GM18858 (cell line): Measurements from ENCODE around the gene KRTAP5-10.
"Not testable (repeated sequence)": the region's sequence is repeated elsewhere in the genome, so short reads cannot be mapped to it uniquely, and the experiment has no call there.

Source experiments
- ATAC-seq: cut with Tn5 transposase; IDR thresholded peaks from one replicate; pipeline ENCODE4 v1.9.1; 2021; ENCODE audit not compliant: unreplicated experiment

KRTAP5-10 gene, protein sequence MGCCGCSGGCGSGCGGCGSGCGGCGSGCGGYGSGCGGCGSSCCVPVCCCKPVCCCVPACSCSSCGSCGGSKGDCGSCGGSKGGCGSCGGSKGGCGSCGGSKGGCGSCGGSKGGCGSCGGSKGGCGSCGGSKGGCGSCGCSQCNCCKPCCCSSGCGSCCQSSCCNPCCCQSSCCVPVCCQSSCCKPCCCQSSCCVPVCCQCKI

GRCh38 chr11:71565263-71565662 is at the start of gene KRTAP5-10:
Gene KRTAP5-10 (plus strand): TSS chr11:71565563. CDS start chr11:71565588, 25 bp downstream.
- ATAC-seq: no peak

DNA sequence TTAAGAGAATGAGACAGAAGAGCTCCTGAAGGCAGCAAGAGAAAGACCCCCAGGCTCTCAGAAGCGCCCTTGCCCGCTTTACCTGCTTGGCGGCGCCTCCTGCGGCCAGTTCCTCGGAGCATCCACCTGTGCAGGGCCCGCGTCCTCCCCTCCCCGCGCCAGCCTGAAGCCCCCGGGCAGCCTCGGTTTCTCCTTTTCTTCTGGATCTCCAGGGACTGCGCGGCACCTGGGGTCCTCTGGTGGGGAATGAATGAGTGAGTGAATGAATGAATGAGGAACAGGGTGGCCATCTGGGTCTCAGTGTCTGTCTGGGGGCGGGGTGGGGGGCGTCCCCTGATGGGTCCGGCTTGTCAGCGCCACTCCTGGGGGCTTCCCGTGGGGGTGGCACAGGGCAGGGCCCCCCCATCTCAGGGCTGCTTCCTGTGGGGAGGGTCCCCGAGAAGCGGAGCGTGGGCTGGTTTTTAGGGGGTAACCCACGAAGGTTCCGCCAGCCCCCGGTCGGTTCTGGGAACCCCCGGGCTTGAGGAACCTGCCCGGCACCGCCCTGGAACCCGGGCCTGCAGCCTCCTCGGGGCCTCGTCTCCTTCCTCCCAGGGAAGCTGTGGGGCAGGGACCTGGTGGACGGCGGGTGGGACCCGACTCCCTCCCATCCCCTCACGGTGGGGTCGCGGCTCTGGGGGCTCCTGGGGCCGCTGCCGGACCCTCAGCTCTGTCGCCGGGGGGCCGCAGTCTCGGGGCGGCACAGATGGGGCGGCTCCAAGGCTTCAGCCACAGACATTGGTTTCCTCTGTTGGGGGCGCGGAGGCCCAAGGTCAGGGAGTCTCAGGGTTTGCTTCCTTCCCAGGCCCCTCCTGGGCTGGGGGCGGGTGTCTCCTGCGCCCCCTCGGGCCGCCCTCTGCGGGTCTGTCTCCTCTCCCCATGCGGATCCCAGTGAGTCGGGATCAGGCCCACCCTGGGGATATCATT is 46.6 kb upstream of the KRTAP5-10 start:
- no peak for ATAC-seq

GRCh38 chr11:71519546-71519945 is 45.8 kb upstream of the KRTAP5-10 start:
- no peak for ATAC-seq

DNA sequence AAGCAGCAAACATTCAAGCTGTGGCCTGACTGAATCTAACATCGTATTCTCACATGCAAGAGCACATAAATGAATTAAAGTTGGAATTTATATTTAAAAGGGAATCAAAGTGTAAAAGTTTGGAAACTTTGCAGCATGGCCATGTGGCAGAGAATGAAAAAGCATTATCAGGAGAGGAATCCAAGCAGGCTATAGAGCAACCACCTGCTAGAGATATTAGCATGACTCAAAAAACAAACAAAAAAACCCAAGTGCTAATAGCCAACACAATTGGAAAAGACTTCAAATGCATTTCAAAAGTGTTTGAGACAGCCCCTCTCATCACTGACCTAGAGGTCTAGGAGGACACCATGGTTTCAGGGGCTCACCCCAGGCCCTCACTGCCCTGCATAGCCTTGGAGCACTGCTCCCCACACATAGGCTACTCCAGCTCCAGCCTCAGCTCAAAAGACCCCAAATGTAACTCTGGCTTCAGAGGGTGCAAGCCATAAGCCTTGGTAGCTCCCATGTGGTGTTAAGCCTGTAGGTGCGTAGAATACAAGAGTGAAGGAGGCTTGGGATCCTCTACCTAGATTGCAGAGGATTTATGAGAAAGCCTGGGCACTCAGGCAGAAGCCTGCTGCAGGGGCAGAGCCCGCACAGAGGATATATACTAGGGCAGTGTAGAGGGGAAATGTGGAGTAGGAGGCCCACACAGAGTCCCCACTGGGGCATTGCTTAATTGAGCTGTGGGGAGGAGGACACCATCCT is 40.0 kb upstream of the KRTAP5-10 start:
- ATAC-seq: no peak

DNA sequence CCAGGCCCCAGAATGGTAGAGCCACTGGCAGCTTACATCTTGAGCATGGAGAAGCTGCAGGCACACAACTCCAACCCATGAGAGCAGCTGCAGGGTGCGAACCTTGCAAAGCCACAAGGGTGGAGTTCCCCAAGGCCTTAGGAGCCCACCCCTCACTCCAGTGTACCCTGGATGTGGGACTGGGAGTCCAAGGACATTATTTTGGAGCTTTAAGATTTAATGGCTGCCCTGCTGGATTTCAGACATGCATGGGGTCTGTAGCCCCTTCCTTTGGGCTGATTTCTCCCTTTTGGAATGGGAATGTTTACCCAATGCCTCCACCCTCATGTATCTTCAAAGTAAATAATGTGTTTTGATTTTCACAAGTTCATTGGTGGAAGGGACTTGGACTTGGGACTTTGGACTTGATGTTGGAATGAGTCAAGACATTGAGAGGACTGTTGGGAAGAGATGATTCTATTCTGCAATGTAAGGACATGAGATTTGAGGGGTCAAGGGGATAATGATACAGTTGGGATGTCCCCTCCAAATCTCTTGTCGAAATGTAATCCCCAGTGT is 39.3 kb upstream of the KRTAP5-10 start:
- ATAC-seq: no peak

GRCh38 chr11:71526796-71527575 is 38.4 kb upstream of the KRTAP5-10 start, which contains the start of gene KRTAP5-7:
Gene KRTAP5-7 (plus strand): TSS chr11:71527267. CDS start chr11:71527301, 34 bp downstream.
- not testable (repeated sequence) for ATAC-seq

DNA sequence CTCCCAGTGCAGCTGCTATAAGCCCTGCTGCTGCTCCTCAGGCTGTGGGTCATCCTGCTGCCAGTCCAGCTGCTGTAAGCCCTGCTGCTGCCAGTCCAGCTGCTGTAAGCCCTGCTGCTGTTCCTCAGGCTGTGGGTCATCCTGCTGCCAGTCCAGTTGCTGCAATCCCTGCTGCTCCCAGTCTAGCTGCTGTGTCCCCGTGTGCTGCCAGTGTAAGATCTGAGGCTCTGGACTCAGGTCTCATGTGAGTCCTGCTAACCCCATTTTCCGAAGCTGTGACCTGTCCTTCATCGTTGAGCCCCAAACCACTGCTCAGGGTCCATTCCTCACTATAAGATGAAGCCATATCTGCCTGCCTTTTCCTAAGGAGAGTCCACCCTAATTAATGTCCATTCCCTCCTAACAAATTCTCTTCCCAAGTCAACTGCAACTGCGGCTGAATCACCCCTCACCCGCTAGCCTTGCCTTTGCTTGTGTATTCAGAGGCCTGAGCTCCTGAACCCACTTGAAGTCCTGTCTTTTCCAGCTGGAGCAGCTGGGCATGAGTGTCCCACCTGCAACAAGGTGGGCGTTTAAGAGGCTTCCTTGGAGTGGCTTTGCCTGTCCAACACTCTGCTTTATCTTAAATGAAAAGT is 37.7 kb upstream of the KRTAP5-10 start:
- ATAC-seq: no peak

DNA sequence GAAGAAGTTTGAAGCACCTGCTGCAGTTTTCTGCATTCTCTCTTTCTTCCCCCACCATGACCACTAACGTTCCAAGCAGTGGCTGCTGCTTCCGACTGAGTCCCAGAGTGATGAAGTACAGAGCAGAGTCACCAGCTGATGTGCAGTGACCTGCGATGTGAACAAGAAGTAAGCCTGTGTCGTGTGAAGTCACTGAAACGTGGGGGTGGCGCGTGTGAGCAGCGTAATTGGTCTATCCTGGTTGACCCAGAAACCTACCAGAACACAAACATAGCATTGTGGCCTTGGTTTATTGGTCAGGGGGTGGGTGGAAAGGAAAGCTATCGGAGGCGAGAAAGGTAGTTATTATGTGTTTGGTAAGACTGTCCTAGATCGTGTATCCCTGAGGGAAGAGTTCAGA is 34.8 kb upstream of the KRTAP5-10 start:
- no peak for ATAC-seq

DNA sequence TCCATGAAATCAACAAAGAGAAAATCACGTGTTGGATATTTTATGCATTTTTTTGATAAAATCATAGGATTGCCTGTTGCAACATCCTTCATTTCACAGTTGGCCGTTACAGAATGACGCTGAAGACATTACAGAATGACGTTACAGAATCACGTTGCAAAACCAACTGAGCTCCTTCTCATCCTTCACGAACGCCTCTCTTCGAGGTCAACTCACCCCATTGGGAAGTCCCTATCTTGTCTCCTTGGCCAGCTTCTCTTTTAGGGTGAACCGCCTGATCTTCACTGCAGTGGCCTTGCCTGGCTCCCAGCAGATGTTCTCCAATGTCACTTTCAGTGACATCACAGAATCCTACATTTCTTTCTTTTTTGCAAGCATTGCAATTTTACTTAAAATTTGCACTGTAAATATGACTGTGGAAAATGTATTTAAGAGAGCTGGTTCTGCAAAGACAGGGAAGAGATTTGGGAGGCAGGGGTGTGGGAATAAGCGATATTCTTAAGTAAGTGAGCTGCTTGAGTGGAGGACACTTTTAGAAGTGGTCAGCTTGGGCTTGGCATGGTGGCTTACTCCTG is 33.2 kb upstream of the KRTAP5-10 start:
- ATAC-seq: no peak

GRCh38 chr11:71534711-71535608 is 30.4 kb upstream of the KRTAP5-10 start:
- not testable (repeated sequence) for ATAC-seq

DNA sequence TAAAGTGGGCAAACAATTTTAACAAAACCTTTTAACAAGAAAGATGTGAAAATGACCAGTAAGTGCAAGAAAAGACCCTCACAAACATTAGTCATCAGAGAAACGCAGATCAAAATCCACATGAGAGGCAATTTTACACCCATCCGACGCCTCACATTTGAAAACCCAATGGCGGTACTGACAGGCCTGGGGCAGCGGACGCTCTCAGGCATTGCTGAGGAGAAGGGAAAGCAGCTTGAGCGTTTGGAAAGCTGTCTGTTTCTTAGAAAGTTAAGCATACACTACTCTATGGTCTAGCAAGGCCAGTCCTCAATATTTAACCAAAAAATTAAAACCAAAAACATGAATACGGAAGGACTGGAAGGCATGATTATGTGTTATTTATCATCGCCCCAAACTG is 29.5 kb upstream of the KRTAP5-10 start:
- no peak for ATAC-seq

- no peak for ATAC-seq
These were observed 27.8 kb upstream of the KRTAP5-10 start for GRCh38 chr11:71537537-71537936.

GRCh38 chr11:71537977-71538665 is 27.2 kb upstream of the KRTAP5-10 start, which contains the start of gene KRTAP5-8:
Gene KRTAP5-8 (plus strand): TSS chr11:71538025. CDS start chr11:71538056, 31 bp downstream.
- ATAC-seq: not testable (repeated sequence)

- ATAC-seq: no peak
These were observed 26.7 kb upstream of the KRTAP5-10 start for GRCh38 chr11:71538666-71538990.

GRCh38 chr11:71539017-71539416 is 26.3 kb upstream of the KRTAP5-10 start:
- ATAC-seq: no peak

DNA sequence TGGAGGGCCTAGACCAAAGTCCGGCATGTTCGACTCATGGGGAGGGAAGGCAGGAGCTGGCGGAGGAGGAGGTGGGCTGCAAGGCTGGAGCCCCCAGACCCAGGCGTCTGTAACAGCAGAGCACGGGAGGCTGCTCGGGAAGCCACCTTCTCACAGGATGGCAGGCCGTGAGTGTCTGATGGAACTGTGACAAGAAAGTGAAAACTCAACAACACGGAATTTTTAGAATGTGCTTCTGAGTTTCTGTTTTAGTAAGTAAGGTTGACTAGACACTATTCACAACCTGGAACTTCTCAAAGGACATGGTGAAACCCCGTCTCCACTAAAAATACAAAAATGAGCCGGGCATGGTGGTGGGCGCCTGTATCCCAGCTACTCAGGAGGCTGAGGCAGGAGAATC is 25.4 kb upstream of the KRTAP5-10 start:
- ATAC-seq: not testable (repeated sequence)

- not testable (repeated sequence) for ATAC-seq
These were observed 24.6 kb upstream of the KRTAP5-10 start for GRCh38 chr11:71540521-71541304.
